IMR-90 (cell line): ENCODE measurements around the gene SLC9A2. TPM values are rescaled to one million over a fixed set of nuclear protein-coding genes. Genes with fewer than 3 reads are reported as not detected.

Source experiments
- ATAC-seq: fragments of 200-7000 bp; cut with Tn5 transposase; 2 replicates; pipeline ENCODE4 v1.9.1; 2020; ENCODE audit warnings: low read depth, mild to moderate bottlenecking, moderate library complexity
- BruUV-seq: library from RNA; stranded (reverse); fragments of 400-500 nt; replicated peaks from 2 replicates; lab custom pipeline; 2021; lab: Mats Ljungman, UMichigan
- CTCF ChIA-PET: fragments of 300-600 bp; formaldehyde crosslinking; extraction: SDS; loops from one replicate; lab custom pipeline; 2021; ENCODE audit warnings: antibody characterized with exemption; lab: Yijun Ruan, JAX
- POLR2A ChIA-PET: fragments of 300-600 bp; sonication (Branson Sonifier 250); formaldehyde crosslinking; loops from one replicate; lab custom pipeline; 2022; ENCODE audit warnings: antibody characterized with exemption; ENCODE audit not compliant: unreplicated experiment; lab: Charles Lee
- DNase-seq: peaks from one replicate; pipeline ENCODE4 v3.0.0; 2013
- H2AFZ ChIP-seq: replicated peaks from 2 replicates; pipeline ENCODE3; 2013; ENCODE audit warnings: low read length, mild to moderate bottlenecking; ENCODE audit not compliant: poor library complexity
- H2AK5ac ChIP-seq: 2 replicates; pipeline ENCODE4 v1.6.1; 2013; ENCODE audit warnings: low read depth, low read length, inconsistent platforms
- H2AK9ac ChIP-seq: replicated peaks from 2 replicates; pipeline ENCODE3; 2013; ENCODE audit warnings: mild to moderate bottlenecking, low read depth, low read length, moderate library complexity; ENCODE audit not compliant: poor library complexity
- H2BK120ac ChIP-seq: 2 replicates; pipeline ENCODE4 v1.6.1; 2013; ENCODE audit warnings: low read depth, low read length, inconsistent platforms
- H2BK15ac ChIP-seq: 3 replicates; pipeline ENCODE4 v1.6.1; 2013; ENCODE audit warnings: low read depth, low read length, inconsistent platforms
- H2BK20ac ChIP-seq: 2 replicates; pipeline ENCODE4 v1.6.1; 2013; ENCODE audit warnings: low read depth, mild to moderate bottlenecking, inconsistent platforms, low read length, moderate library complexity
- H2BK5ac ChIP-seq: 2 replicates; pipeline ENCODE4 v1.6.1; 2013; ENCODE audit warnings: mild to moderate bottlenecking, low read depth, low read length, inconsistent platforms; ENCODE audit not compliant: poor library complexity, severe bottlenecking
- H3K14ac ChIP-seq: replicated peaks from 2 replicates; pipeline ENCODE4 v1.6.1; 2013; ENCODE audit warnings: low read depth, low read length, inconsistent platforms
- H3K18ac ChIP-seq: 2 replicates; pipeline ENCODE4 v1.6.1; 2013; ENCODE audit warnings: low read depth, low read length, control low read depth
- H3K23ac ChIP-seq: 2 replicates; pipeline ENCODE4 v1.6.1; 2013; ENCODE audit warnings: low read depth, low read length, inconsistent platforms
- H3K27ac ChIP-seq: 2 replicates; pipeline ENCODE4 v1.5.1; 2013; ENCODE audit warnings: mild to moderate bottlenecking, control low read depth, low read length; ENCODE audit not compliant: insufficient read depth
- H3K27me3 ChIP-seq: 2 replicates; pipeline ENCODE4 v1.6.1; 2013; ENCODE audit warnings: low read length; ENCODE audit not compliant: control insufficient read depth, insufficient read depth
- H3K36me3 ChIP-seq: 2 replicates; pipeline ENCODE4 v1.6.1; 2013; ENCODE audit warnings: low read length, mixed read lengths; ENCODE audit not compliant: control insufficient read depth, insufficient read depth
- H3K4ac ChIP-seq: 2 replicates; pipeline ENCODE4 v1.6.1; 2013; ENCODE audit warnings: low read depth, low read length, inconsistent platforms
- H3K4me1 ChIP-seq: 2 replicates; pipeline ENCODE4 v1.6.1; 2013; ENCODE audit warnings: low read length, mixed read lengths; ENCODE audit not compliant: control insufficient read depth, insufficient read depth
- H3K4me2 ChIP-seq: 2 replicates; pipeline ENCODE4 v1.6.1; 2013; ENCODE audit warnings: low read depth, mild to moderate bottlenecking, control low read depth, low read length, moderate library complexity
- H3K4me3 ChIP-seq: 2 replicates; pipeline ENCODE4 v1.5.1; 2013; ENCODE audit warnings: low read depth, mild to moderate bottlenecking, control low read depth, low read length, moderate library complexity; ENCODE audit not compliant: insufficient read depth
- H3K56ac ChIP-seq: 2 replicates; pipeline ENCODE4 v1.6.1; 2013; ENCODE audit warnings: low read length, inconsistent platforms; ENCODE audit not compliant: insufficient read depth; ENCODE audit errors: extremely low read depth
- H3K79me1 ChIP-seq, 2 experiments: 2 replicates each; pipeline ENCODE4 v1.6.1; 2013; ENCODE audit warnings: low read length in 2 of 2, inconsistent platforms in 1 of 2, low read depth in 1 of 2
- H3K9ac ChIP-seq: 2 replicates; pipeline ENCODE4 v1.6.1; 2013; ENCODE audit warnings: low read depth, low read length, control low read depth
- H3K9me1 ChIP-seq: 2 replicates; pipeline ENCODE4 v1.6.1; 2013; ENCODE audit warnings: low read length, inconsistent platforms; ENCODE audit not compliant: insufficient read depth
- H3K9me3 ChIP-seq: 2 replicates; pipeline ENCODE4 v1.6.1; 2013; ENCODE audit warnings: low read length; ENCODE audit not compliant: control insufficient read depth, insufficient read depth
- H4K20me1 ChIP-seq: 2 replicates; pipeline ENCODE4 v1.6.1; 2013; ENCODE audit warnings: low read length, inconsistent platforms; ENCODE audit not compliant: insufficient read depth
- H4K5ac ChIP-seq: 2 replicates; pipeline ENCODE4 v1.6.1; 2013; ENCODE audit warnings: mild to moderate bottlenecking, low read depth, low read length, control low read depth
- H4K8ac ChIP-seq, 2 experiments: 2 replicates each; pipeline ENCODE4 v1.6.1; 2013; ENCODE audit warnings: low read depth in 2 of 2, low read length in 2 of 2, control low read depth in 1 of 2, inconsistent platforms in 1 of 2
- H4K91ac ChIP-seq: 2 replicates; pipeline ENCODE4 v1.6.1; 2013; ENCODE audit warnings: low read depth, low read length, inconsistent platforms; ENCODE audit not compliant: insufficient read depth
- CHD1 ChIP-seq: IDR thresholded peaks from 2 replicates; pipeline ENCODE4 v1.6.1; 2012; ENCODE audit warnings: low read depth, low read length, improper control_type of control experiment
- CTCF ChIP-seq: conservative IDR thresholded peaks from 2 replicates; pipeline ENCODE4 v1.5.1; 2012; ENCODE audit warnings: mild to moderate bottlenecking, low read depth, low read length, improper control_type of control experiment
- MAZ ChIP-seq: IDR thresholded peaks from 2 replicates; pipeline ENCODE4 v1.6.1; 2012; ENCODE audit warnings: low read depth, mild to moderate bottlenecking, low read length, improper control_type of control experiment, moderate library complexity, borderline replicate concordance
- MXI1 ChIP-seq: IDR thresholded peaks from 2 replicates; pipeline ENCODE4 v1.6.1; 2012; ENCODE audit warnings: low read depth, mild to moderate bottlenecking, low read length, moderate library complexity, borderline replicate concordance
- NFE2L2 ChIP-seq: fragments of 150-350 bp; IDR thresholded peaks from 2 replicates; pipeline ENCODE4 v1.6.1; 2016; ENCODE audit warnings: low read depth, mild to moderate bottlenecking, low read length
- RAD21 ChIP-seq: IDR thresholded peaks from 2 replicates; pipeline ENCODE4 v1.6.1; 2012; ENCODE audit warnings: low read length, improper control_type of control experiment
- RFX5 ChIP-seq: IDR thresholded peaks from 2 replicates; pipeline ENCODE4 v1.8.0; 2012; ENCODE audit warnings: low read depth, mild to moderate bottlenecking, low read length, moderate library complexity
- WGBS, 2 experiments: methylation state at CpG; one replicate each; pipeline versions ENCODE4 v1.1.5 to v1.1.7; 2013; ENCODE audit warnings: missing lambda C conversion rate in 2 of 2; ENCODE audit not compliant: insufficient read length in 1 of 2; ENCODE audit errors: extremely low coverage in 2 of 2; 5-methylcytosine and 5-hydroxymethylcytosine counted together
- dilution Hi-C: fragments of 300-500 bp; cut with HindIII; formaldehyde crosslinking; loops from one replicate; pipeline ENCODE4 v1.14.3; 2018; ENCODE audit warnings: low sequenced_read_pairs; ENCODE audit not compliant: unreplicated experiment
- in situ Hi-C: fragments of 300-500 bp; cut with MboI; formaldehyde crosslinking; loops from 3 replicates; pipeline ENCODE4 v1.14.3; 2019; ENCODE audit warnings: low sequenced_read_pairs, inconsistent platforms, mixed read lengths
- intact Hi-C: fragments of 100-400 bp; cut with micrococcal nuclease; formaldehyde crosslinking; loops from 2 replicates; pipeline ENCODE4 v1.10.0; 2022
- polyA plus RNA-seq, 3 experiments: library from polyadenylated mRNA; depleted of rRNA; stranded (reverse); fragments of >200 nt; gene quantifications; 2 replicates each; pipeline ENCODE4 v1.2.3, GENCODE V29; 2012; ENCODE audit warnings: low replicate concordance in 1 of 3
- total RNA-seq: library from RNA; depleted of rRNA; stranded (reverse); fragments of >200 nt; gene quantifications from 2 replicates; pipeline ENCODE4 v1.2.3, GENCODE V29; 2012

SLC9A2 gene
- total and polyA plus RNA-seq, 2 of the 4 experiments (the other 2 are of a cell fraction), result not detected

DNA sequence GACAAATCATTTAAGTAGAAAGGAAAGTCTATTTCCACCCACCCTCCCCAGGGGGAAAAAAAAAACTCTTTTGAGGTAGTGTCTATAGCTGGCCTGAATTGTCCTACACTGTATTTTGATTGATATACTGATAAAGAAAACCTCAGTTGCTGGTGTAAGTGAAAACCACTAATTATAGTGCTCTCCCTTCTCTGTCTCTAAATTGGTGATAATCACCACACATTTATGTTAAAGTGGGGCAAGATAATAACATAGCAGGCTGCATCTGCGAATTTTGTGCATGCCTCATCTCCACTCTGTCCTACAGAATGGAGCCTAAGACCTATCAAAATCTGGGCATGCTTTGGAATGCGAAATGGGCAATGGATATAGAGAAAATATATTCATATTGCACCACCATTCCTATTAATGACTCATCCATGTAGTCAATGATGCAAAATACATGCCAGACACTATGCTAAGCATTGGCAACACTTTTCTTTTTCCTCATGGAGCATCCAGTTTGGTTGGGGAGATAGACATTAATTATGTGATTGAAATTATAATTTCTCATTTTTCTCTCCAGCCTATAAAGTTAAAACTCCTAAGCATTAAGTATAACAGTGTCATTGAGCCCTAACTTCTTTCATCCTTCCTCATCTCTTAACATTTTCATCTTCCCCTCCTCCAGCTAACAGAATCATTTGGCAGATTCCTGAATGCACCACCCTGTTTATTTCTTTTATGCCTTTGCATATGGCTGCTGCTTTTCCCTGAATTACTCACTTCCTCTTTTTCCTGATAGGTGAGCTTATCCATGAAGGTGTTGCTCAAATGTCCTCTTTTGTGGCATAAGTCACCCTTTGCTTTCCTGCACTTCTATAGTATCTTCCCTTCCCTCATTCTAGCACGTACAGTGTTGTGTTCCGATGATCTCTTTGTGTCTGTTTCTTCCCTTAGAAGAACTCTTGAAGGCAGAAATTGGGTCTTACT lies 58.2 kb downstream of the SLC9A2 start:
- no peak overlapping the region for H3K4ac ChIP-seq
- peaks cover 2% of the 10 kb centered on the region; the same call in 1 of the 2 replicates for H3K27me3 ChIP-seq
- H2AK9ac ChIP-seq, result no peak overlapping the region
- no peak overlapping the region for H2AK5ac ChIP-seq
- H2BK5ac ChIP-seq, result no peak overlapping the region
- DNase-seq (no peak), ATAC-seq (no peak)
- no peak for TF ChIP-seq NFE2L2
- no peak for TF ChIP-seq RFX5
- no peak for TF ChIP-seq RAD21
- no peak for TF ChIP-seq CHD1
- no peak for TF ChIP-seq CTCF
- no peak for TF ChIP-seq MXI1
- no peak for TF ChIP-seq MAZ
- no peak overlapping the region for H2BK20ac ChIP-seq
- no peak overlapping the region for H3K4me2 ChIP-seq
- H3K79me1 ChIP-seq, result no peaks in the 10 kb centered on the region
- no peak overlapping the region for H2BK15ac ChIP-seq
- H3K14ac ChIP-seq, result no peak overlapping the region
- POLR2A ChIA-PET, result no interaction called here
- H3K56ac ChIP-seq, result no peak overlapping the region
- H3K9me3 ChIP-seq, result no peaks in the 10 kb centered on the region
- no peak overlapping the region for H2AFZ ChIP-seq
- H3K9me1 ChIP-seq, result no peaks in the 10 kb centered on the region
- no peaks in the 10 kb centered on the region for H3K36me3 ChIP-seq
- CTCF ChIA-PET, result no interaction called here
- no peak overlapping the region for H3K23ac ChIP-seq
- no peak overlapping the region for H4K8ac ChIP-seq
- H3K4me3 ChIP-seq, result no peak overlapping the region
- H3K4me1 ChIP-seq, result no peaks in the 10 kb centered on the region
- no CpG with 5 or more reads among the region's 4 CpGs for WGBS, 2 experiments
- H2BK120ac ChIP-seq, result no peak overlapping the region
- in situ Hi-C loops (no loop called here), intact Hi-C loops (no loop called here), dilution Hi-C loops (no loop called here)
- no peaks in the 10 kb centered on the region for H4K20me1 ChIP-seq
- H3K9ac ChIP-seq, result no peak overlapping the region
- H3K18ac ChIP-seq, result no peak overlapping the region
- H4K5ac ChIP-seq, result no peak overlapping the region
- H4K91ac ChIP-seq, result no peak overlapping the region
- no TSS peak for BruUV-seq
- no peak overlapping the region for H3K27ac ChIP-seq
